ENCODE measurements around the gene BRPF1.

Gene BRPF1

GRCh38 chr3:9786825-9787669 is 55.5 kb downstream of the BRPF1 start:
- no peak for DNase-seq (ENCODE audit: low read depth)

- DNase-seq (ENCODE audit: low read depth): no peak
These were observed 56.2 kb downstream of the BRPF1 start for GRCh38 chr3:9787714-9788113.

- no peak for DNase-seq (ENCODE audit: low read depth)
These were observed 59.6 kb downstream of the BRPF1 start for GRCh38 chr3:9791127-9791526.

DNA sequence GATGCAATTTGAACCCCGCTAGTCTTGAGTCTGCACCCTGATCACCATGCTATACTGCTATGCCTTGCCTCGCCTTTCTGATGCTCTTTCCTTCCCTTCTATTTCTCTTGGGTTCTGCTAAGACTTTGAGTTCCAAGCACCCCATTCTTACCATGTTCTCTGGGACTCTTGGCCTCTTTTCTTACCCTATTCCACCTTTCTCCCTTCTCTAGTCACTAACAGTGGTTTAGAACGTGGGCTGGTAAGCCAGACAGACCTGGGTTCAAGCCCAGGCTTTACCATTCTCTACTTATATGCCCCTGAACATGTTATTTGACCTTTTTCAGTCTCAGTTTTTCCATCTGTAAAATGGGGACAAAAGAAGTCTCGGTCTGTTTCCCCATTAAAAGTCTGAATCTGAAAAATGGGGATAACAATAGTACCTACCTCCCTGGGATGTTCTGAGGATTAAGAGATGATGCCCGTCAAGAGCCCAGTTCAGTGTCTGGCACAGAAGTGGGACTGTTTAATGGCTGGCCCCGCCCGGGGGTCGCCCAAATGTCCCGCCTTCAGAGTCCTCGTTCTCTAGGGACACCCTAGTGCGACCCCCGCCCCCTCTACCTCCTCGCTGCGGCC is 60.4 kb downstream of the BRPF1 start:
- DNase-seq (ENCODE audit: low read depth): no peak

- DNase-seq (ENCODE audit: low read depth): peak; percentile 93
These were observed 61.0 kb downstream of the BRPF1 start, which contains the start of the genes ARPC4 and TADA3 for GRCh38 chr3:9792405-9793160. ARPC4 (plus strand) TSS chr3:9793082; CDS start chr3:9793122, 40 bp downstream. TADA3 (minus strand) TSS chr3:9792473; CDS start chr3:9791466, 1,007 bp downstream.

DNA sequence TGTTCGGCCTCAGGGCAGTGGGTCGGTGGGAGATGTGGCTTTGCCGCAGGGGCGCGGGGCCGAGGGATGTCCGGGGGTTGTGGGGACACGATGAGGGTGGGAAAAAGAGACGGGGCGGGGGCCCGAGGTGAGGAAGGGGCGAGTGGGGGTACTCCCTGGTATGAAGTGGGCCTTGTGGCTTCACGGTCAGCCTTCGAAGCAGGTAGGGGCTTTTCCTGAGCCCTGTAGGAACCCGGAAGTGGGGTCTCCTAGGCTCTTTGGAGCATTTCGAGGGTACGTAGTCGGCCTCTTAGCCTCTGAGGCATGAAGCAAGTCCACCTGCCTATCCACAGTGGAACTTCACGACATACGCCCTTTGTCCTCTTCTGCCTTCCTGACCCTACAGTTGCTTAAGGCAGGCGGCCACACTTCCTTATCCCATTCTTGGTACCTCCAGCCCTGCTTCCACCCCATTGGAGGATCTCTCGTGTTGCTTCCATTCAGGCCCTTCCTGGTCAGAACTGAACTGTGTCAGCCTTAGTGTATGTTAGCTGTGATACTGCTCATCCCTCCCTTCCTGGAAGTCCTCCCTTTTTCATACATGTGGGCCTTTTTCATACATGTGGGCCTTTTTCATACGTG is 61.7 kb downstream of the BRPF1 start:
- DNase-seq (ENCODE audit: low read depth): peak; percentile 67

GRCh38 chr3:9794400-9794799 is 62.9 kb downstream of the BRPF1 start:
- DNase-seq (ENCODE audit: low read depth): no peak

- no peak for DNase-seq (ENCODE audit: low read depth)
These were observed 63.7 kb downstream of the BRPF1 start for GRCh38 chr3:9795207-9795606.

DNA sequence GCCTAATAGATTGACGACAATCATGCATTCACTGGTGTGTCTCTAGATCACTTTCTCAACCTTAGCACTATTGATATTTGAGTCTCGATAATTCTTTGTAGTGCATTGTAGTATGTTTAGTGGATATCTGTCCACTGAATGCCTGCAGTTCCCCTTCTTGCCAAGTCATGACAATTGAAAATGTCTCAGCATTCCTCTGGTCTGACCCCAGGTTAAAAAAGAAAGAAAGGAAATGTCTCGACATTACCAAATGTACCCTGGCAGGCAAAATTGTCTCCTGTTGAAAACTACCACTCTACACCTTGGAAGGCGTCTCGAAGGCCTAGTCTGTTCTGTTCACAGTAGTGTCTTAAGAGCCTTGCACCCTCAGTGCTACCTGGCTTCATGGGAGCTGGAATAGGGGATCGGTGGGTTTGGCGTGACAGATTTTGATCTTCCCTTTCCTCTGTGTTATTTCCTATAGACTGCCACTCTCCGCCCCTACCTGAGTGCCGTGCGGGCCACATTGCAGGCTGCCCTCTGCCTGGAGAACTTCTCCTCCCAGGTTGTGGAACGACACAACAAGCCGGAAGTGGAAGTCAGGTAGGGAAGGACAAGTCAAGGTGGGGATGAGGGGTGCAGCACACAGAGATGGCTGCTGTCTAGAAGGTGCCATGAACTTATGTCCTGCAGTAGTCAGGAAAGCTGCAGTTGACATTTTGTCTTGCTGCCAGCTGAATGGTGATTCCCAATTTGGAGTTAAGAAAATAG is 65.8 kb downstream of the BRPF1 start:
- no peak for DNase-seq (ENCODE audit: low read depth)

Measured in CMK (cell line).